Ovary (tissue), 9 donors: ENCODE data around the gene ZNRD2. TPM values are rescaled to one million over a fixed set of nuclear protein-coding genes. Genes with fewer than 3 reads are reported as not detected.
A peak's percentile ranks its signal among the peaks of the same experiment; 100 is the strongest.
"Not testable (repeated sequence)": the region's sequence is repeated elsewhere in the genome, so short reads cannot be mapped to it uniquely, and the experiment has no call there.

Source experiments
- DNase-seq, 5 donors: peaks; one replicate each; pipeline ENCODE4 v3.0.0-alpha.2; 2019 to 2020
- H3K27ac ChIP-seq, 2 donors: fragments of 200-600 bp; one replicate each; pipeline versions ENCODE4 v1.5.1 to v1.8.0; 2019 to 2022
- H3K27me3 ChIP-seq: fragments of 200-600 bp; one replicate; pipeline ENCODE4 v1.8.0; 2022
- H3K36me3 ChIP-seq: fragments of 200-600 bp; sonication (generic); one replicate; pipeline ENCODE4 v1.5.1; 2019
- H3K4me1 ChIP-seq: one replicate; pipeline ENCODE4 v1.8.1; 2013; ENCODE audit warnings: mild to moderate bottlenecking, moderate library complexity; ENCODE audit not compliant: insufficient read depth
- H3K4me3 ChIP-seq: fragments of 200-600 bp; sonication (generic); one replicate; pipeline ENCODE4 v1.5.1; 2017
- H3K9me3 ChIP-seq, 2 donors: fragments of 200-600 bp in 1 of 2; sonication (generic) in 1 of 2; one replicate each; pipeline versions ENCODE4 v1.5.1 to v1.8.1; 2013 to 2019; ENCODE audit warnings: mild to moderate bottlenecking in 1 of 2, moderate library complexity in 1 of 2
- CTCF ChIP-seq, 3 donors: fragments of 450-650 bp in 2 of 3; fragments of 200-600 bp in 1 of 3; IDR thresholded peaks; one replicate each; pipeline versions ENCODE4 v1.5.1 to v1.8.0; 2016 to 2022; ENCODE audit warnings: antibody characterized with exemption in 3 of 3, mild to moderate bottlenecking in 1 of 3
- EP300 ChIP-seq: sonication (generic); formaldehyde crosslinking; IDR thresholded peaks from one replicate; pipeline ENCODE4 v1.6.1; 2017; ENCODE audit warnings: antibody characterized with exemption
- POLR2A ChIP-seq: fragments of 450-650 bp; IDR thresholded peaks from one replicate; pipeline ENCODE4 v1.6.1; 2017; ENCODE audit warnings: antibody characterized with exemption, mild to moderate bottlenecking, moderate library complexity
- WGBS, 3 donors: extraction: QIAGEN DNeasy Blood & Tissue Kit in 1 of 3; methylation state at CpG; one replicate each; pipeline versions ENCODE4 v1.1.5 to v1.1.7; 2013 to 2017; 5-methylcytosine and 5-hydroxymethylcytosine counted together
- intact Hi-C, 4 donors: fragments of 100-400 bp; cut with DNase I; formaldehyde crosslinking; loops; one replicate each; pipeline versions ENCODE4 v1.11.0 to v1.15.1; 2022 to 2023
- polyA plus RNA-seq, 2 donors: library from polyadenylated mRNA; stranded (reverse); fragments of 200-250 nt in 1 of 2; fragments of 350-450 nt in 1 of 2; fragmentation: Illumina TruSeq in 1 of 2; extraction: RNeasy Lipid Tissue Mini Kit (QIAGEN cat#74804) in 1 of 2; gene quantifications; one replicate each; pipeline ENCODE4 v1.2.3, GENCODE V29; 2013 to 2014
- total RNA-seq, 7 donors: library from RNA; depleted of rRNA in 2 of 7; stranded (reverse); fragments of >200 nt in 2 of 7; fragmentation: NEBNext Ultra II Directional in 3 of 7; extraction: Animal tissue kit (Norgen Biotek cat#: 25700) in 3 of 7; gene quantifications; one replicate each; pipeline versions ENCODE4 v1.1.0 to v1.2.4, GENCODE V29; 2016 to 2023
- donor health status: DM: no; HTN: no; CAD: no; lungs with moderate emphysema.
- donor health status: DM: no; HTN: no; CAD: no.
- donor health status: Bipolar disorder and iron deficiency.
- donor health status: DM: yes; HTN: yes; CAD: no.
- donor health status: DM: no; HTN: no; CAD: no.
- donor health status: DM: yes; HTN: yes; CAD: no.

ZNRD2 gene
- total and polyA plus RNA-seq, 9 donors = 2.3 to 61.8 (median 39.2) TPM

GRCh38 chr11:65563601-65564000, 6.7 kb upstream of the ZNRD2 start:
- no peak overlapping the region for H3K27ac ChIP-seq
- no peaks in the 10 kb centered on the region for H3K9me3 ChIP-seq
- 91 to 96% (median 93%) methylated on average over 4 of the region's 4 CpGs for whole genome bisulfite sequencing, 3 donors
- DNase-seq = no peak
- intact Hi-C loops = no loop called here
- no peak for TF ChIP-seq POLR2A
- TF ChIP-seq CTCF (IDR thresholded peaks at IDR 0.05) = no peak
- no peak for TF ChIP-seq EP300
- H3K4me3 ChIP-seq = no peak overlapping the region
- H3K36me3 ChIP-seq = no peaks in the 10 kb centered on the region
- no peaks in the 10 kb centered on the region for H3K27me3 ChIP-seq
- H3K4me1 ChIP-seq = peaks cover 20% of the 10 kb centered on the region

- H3K4me3 ChIP-seq, DNase-seq, H3K36me3 ChIP-seq, H3K9me3 ChIP-seq, H3K27me3 ChIP-seq, H3K27ac ChIP-seq, intact Hi-C loops: not testable (repeated sequence)
- peaks cover 13% of the 10 kb centered on the region for H3K4me1 ChIP-seq
- 89 to 94% (median 89%) methylated on average over 12 of the region's 12 CpGs for WGBS, 3 donors
These were observed 5.3 kb upstream of the ZNRD2 start for GRCh38 chr11:65564879-65565559.

- no peak for TF ChIP-seq CTCF (IDR thresholded peaks at IDR 0.05)
- TF ChIP-seq POLR2A = no peak
- no peak for TF ChIP-seq EP300
- H3K27me3 ChIP-seq = no peaks in the 10 kb centered on the region
- peaks cover 8% of the 10 kb centered on the region for H3K4me1 ChIP-seq
- intact Hi-C loops = no loop called here
- 64 to 80% (median 76%) methylated on average over 7 of the region's 7 CpGs for WGBS, 3 donors
- H3K36me3 ChIP-seq = no peaks in the 10 kb centered on the region
- no peaks in the 10 kb centered on the region for H3K9me3 ChIP-seq
- no peak for DNase-seq
- no peak overlapping the region for H3K27ac ChIP-seq
- H3K4me3 ChIP-seq = no peak overlapping the region
These were observed 4.4 kb upstream of the ZNRD2 start for GRCh38 chr11:65565624-65566453.

GRCh38 chr11:65569164-65569972, 909 bp upstream of the ZNRD2 start:
- TF ChIP-seq CTCF (IDR thresholded peaks at IDR 0.05) = no peak
- no peak for TF ChIP-seq POLR2A
- no peak for TF ChIP-seq EP300
- intact Hi-C loops = no loop called here
- Histone ChIP-seq H3K9me3 (no peaks in the 10 kb centered on the region), H3K27ac (peak overlapping the region; percentile 76 to 87), H3K4me1 (peaks cover 8% of the 10 kb centered on the region), H3K4me3 (peak overlapping the region; percentile 83), H3K36me3 (no peaks in the 10 kb centered on the region), H3K27me3 (no peaks in the 10 kb centered on the region)
- WGBS, 3 donors = 5 to 7% (median 6%) methylated on average over 28 of the region's 28 CpGs
- DNase-seq = no peak
